Activated T-cell treated with anti-CD3 and anti-CD28 coated beads for 48 hours (primary cell): ENCODE results near the gene NLK.
A peak's percentile ranks its signal among the peaks of the same experiment; 100 is the strongest.

Source experiments
- DNase-seq: peaks from one replicate; pipeline ENCODE4 v3.0.0-alpha.2; 2020; ENCODE audit warnings: low read depth

The NLK gene

DNA sequence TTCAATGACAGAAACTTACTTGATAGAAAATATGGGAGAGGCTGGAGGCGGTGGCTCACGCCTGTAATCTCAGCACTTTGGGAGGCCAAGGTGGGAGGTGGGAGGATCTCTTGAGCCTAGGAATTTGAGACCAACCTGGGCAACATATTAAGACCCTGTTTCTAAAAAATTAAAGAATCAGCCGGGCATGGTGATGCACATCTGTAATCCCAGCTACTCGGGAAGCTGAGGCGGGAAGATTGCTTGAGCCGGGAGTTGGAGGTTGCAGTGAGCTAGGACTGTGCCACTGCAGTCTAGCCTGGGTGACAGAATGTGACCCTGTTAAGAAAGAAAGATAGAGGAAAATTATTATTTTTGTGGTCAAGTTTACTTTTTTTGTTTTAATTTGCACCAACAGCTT lies 2.1 kb upstream of the NLK start:
- no peak for DNase-seq

GRCh38 chr17:28041068-28041843 lies 1.2 kb upstream of the NLK start:
- peak; percentile 99 for DNase-seq

DNA sequence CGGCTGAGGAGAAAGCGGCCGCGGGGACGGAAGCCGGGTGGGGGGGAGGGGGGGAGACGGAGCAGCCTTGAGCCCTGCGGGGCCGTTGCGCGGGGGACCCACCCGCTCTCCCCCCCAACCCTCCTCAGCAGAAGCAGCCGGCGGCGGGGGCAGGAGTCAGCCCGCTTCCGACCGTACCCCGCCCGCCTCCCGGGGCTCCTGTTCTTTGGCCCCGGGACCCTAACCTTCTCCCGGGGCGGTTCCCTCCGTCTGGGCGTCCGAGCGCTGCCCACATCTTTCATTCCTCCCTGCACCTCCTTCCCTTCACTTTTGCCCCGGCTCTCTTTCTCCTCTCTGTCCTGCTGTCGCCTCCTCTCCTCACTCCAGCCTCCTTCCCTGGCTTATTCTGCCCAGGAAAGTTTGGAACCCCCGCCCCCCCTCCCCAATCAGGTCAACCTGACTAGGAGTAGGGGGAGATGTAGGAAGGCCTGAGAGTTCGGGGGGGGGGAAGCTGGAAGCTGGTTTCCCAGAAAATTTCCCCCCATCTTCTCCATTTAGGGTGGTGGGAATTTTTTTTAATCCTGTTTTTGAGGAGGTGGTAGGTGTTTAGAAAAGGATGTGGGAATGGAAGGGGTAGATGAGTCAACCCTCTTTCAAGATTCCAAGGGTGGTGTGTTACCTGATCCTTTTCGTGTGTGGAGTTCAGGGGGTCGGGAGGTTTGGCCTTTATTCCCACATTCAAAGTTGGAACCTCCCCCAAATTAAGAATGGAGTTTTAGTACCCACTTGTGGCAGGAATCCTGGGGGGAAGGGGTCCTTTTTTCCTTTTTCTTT lies 427 bp upstream of the NLK start:
- DNase-seq: no peak

GRCh38 chr17:28042721-28043291 lies 329 bp downstream of the NLK start:
- DNase-seq: no peak

DNA sequence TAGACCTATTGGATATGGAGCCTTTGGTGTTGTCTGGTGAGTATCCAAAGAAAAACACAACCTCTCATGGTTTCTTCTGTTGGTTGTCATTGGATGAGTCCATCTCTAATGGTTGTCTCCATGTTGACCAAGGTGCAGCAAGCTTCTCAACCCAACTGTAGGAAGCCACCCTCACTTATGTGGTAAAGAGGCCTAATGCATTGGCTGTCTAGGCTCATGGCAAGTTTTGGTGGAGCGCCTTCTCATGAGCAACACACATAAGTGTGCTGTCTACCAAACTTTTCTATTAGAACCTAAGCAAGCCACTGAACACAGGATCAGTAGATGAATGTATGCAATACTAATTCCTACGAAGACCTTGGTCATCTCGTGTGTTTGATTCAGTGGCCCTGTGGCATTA lies 819 bp downstream of the NLK start:
- no peak for DNase-seq

DNA sequence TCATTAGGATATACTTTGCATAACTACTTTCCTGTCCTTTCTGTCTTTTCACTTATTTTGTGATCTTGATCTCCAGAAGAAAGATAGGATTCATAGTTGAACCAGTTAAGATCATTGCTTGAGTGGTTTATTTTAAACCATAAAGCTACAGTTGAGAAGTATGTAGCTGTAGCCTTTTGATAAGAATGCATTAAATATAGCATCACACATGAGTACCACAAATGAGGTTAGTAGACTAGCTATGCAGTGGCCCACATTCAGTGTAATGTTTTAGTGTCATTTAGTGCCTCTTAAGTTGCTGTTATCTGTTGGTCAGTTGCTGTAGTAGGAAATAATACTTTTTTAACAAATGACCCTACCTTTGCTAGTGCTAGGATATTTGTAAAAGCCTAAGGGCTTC lies 1.3 kb downstream of the NLK start:
- no peak for DNase-seq

- DNase-seq: no peak
Observed at GRCh38 chr17:28045304-28045703, 2.8 kb downstream of the NLK start.

GRCh38 chr17:28046034-28046825 lies 3.8 kb downstream of the NLK start:
- no peak for DNase-seq

GRCh38 chr17:28047806-28048205 lies 5.3 kb downstream of the NLK start:
- no peak for DNase-seq

GRCh38 chr17:28049071-28049470 lies 6.6 kb downstream of the NLK start:
- DNase-seq: no peak

DNA sequence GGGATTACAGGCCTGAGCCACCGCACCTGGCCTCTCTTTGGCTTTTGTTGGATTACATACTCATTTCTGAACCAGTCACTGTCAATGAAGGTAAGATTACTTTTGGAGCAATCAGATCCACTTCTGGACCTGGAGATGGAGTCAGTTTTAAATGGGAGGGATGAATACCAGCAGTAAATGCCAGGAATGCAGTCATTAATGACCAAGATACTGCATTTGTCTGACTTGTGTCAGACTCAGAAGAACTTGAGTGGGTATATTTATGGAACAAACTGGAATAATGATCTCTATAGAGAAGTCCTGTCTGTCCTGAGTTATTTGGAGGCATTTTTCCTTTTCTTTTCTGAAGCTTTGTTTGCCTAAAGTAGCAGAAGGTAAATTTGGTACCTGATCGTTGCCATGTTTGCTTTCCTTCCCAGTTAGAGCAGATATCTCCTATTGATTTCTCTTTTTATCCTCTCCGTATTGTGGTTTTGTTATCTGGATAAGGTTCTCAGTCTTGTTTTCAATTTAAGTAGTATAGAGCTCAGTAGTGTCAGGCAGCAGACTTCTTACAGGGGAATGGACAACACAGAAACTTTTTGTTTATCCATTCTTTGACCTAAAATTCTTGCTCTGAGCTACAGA lies 10.7 kb downstream of the NLK start:
- DNase-seq: no peak

DNA sequence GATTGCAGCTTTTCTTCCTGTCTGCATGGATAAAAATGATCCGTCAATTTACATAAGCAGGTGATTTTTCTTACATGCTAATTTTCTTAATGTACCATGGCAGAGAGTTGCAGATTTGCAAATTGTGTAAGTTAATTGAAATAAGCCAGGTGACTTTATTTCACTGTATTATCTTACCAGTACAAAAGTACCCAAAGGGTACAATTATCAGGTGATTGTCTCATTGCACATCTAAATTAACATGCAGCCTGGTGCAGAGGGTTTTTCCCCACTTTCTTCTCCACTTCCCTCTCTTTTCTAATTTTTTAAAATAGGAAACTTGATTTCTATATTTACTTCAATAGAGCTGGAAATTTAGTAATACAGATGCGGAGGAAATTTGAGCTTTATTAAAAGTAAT lies 11.2 kb downstream of the NLK start:
- DNase-seq: no peak

- DNase-seq: no peak
Observed at GRCh38 chr17:28055546-28056275, 13.2 kb downstream of the NLK start.

DNA sequence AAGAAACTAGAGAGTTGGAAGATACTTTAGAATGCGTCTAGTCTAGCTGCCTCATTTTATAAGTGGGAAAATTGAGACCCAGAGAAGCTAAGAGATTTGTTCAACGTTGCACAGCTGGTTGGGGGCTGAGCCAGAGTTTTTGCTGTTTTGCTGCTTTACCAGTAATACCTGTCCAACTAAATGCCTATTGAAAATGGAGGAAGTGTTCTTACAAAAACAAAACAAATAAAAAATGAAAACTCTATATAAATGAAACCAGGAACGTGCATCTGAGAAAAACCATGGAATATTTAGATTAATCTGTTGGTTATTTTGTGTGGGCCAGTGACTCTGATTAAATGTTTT lies 13.8 kb downstream of the NLK start:
- no peak for DNase-seq

DNA sequence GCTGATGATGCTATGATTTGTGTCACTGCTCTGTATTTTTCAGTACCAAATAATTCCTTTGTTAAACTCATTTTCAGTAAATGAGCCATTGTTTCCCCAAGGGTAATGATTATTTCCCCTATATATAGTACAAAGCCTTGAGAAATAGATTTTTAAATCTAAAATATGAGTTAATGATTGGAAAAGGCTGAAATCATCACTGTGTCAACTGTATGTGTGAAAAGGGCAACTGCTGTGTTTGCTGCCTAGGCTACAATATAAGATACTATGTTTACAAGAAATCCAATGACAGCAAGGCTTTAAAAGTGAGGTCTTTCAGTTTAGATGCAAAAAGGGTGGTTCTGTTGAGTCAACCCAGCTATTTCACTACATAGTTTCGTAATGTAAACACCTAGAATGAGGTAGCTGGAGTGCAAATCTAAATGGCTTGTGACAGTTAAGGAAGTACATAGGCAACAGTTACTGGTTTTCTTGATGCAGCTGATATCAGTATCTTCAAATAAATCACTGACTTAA lies 15.3 kb downstream of the NLK start:
- DNase-seq: no peak

GRCh38 chr17:28059675-28060074 lies 17.2 kb downstream of the NLK start:
- no peak for DNase-seq

DNA sequence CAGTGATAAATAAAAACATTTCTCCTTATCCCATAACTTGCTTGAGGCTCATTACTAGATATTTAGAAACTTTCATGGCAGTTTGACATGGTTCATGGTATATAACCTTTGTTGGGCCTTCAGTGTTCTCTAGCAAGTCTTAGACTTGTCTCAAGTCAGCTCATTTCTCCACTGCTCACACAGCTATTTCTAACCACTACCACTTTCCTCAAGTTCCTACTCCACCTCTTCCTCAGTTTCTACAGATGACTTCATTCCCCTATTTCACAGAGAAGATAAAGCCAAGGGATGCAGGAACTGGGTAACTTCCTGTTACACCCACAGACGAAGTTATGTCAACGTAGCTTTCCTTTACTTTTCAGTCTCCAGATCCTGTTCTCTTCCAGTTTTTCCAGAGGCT lies 23.2 kb downstream of the NLK start:
- DNase-seq: no peak

DNA sequence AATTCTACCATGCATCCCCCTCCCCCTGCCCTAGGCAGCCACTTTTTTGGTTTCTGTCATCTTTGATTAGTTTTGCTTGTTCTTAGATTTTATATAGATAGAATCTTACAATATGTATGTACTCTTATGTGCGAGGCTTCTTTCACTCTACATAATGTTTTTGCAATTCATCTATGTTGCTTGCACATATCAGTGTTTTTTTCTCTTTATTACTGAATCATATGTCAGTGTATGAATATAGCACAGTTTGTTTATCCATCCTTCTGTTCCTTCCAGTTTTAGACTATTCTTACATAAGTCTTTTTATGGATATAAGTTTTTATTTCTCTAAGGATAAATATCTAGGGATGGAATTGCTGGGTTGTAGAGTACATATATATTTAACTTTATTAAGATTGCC lies 26.6 kb downstream of the NLK start:
- no peak for DNase-seq

DNA sequence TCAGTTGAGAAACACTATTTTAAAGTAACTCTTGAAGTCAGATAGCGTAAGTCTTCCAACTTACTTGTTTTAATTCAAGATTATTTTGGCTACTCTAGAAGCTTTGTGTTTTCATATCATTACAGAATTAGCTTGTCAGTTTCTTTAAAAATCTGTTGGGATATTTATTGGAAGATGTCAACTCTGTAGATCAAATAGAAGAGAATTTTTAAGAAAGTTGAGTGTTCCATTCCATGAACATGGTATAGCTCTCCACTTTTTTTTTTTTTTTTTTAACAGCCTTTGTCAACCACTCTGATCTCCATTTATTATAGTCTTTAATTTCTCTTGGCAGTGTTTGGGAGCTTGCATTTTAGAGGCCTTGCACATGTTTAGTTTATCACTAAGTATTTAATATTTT lies 28.7 kb downstream of the NLK start:
- no peak for DNase-seq

GRCh38 chr17:28071891-28072606 lies 29.6 kb downstream of the NLK start:
- DNase-seq: no peak
